SU-DHL-6 (cell line): ENCODE measurements around the gene TCP11L1.

Experiments
- H2AFZ ChIP-seq: fragments of 200-600 bp; sonication (generic); 2 replicates; pipeline ENCODE4 v1.6.1; 2014; ENCODE audit warnings: low read depth, mild to moderate bottlenecking, moderate library complexity, mixed read lengths, antibody characterized with exemption, low read length; ENCODE audit not compliant: severe bottlenecking
- H3F3A ChIP-seq: fragments of 200-600 bp; shearing (Covaris generic); 2 replicates; pipeline ENCODE4 v1.6.0; 2016; ENCODE audit warnings: antibody characterized with exemption, mild to moderate bottlenecking; ENCODE audit not compliant: insufficient read depth
- H3K27ac ChIP-seq: fragments of 200-600 bp; sonication (generic); 2 replicates; pipeline ENCODE4 v1.5.1; 2016; ENCODE audit warnings: low read depth, mild to moderate bottlenecking, low read length, moderate library complexity, mixed read lengths
- H3K27me3 ChIP-seq: fragments of 200-600 bp; sonication (generic), shearing (Covaris generic); 2 replicates; pipeline ENCODE4 v1.6.0; 2014; ENCODE audit warnings: mild to moderate bottlenecking, low read length
- H3K36me3 ChIP-seq: fragments of 200-600 bp; sonication (generic); 2 replicates; pipeline ENCODE4 v1.6.1; 2014; ENCODE audit warnings: mild to moderate bottlenecking, low read length, mixed read lengths
- H3K4me2 ChIP-seq: fragments of 300-600, 200-600 bp; shearing (Covaris generic), sonication (generic); 2 replicates; pipeline ENCODE4 v1.6.0; 2014; ENCODE audit warnings: low read length, low read depth, mild to moderate bottlenecking; ENCODE audit not compliant: poor library complexity, severe bottlenecking
- H3K4me3 ChIP-seq: fragments of 200-600 bp; sonication (generic); 2 replicates; pipeline ENCODE4 v1.5.1; 2014; ENCODE audit warnings: antibody characterized with exemption, low read length, mild to moderate bottlenecking, mixed read lengths; ENCODE audit not compliant: insufficient read depth, poor library complexity, severe bottlenecking
- H3K79me2 ChIP-seq: fragments of 200-600 bp; sonication (generic); 2 replicates; pipeline ENCODE4 v1.6.1; 2014; ENCODE audit warnings: mild to moderate bottlenecking, low read length, moderate library complexity; ENCODE audit not compliant: insufficient read depth
- H3K9ac ChIP-seq: fragments of 200-600 bp; sonication (generic); 2 replicates; pipeline ENCODE4 v1.7.0; 2014; ENCODE audit warnings: mild to moderate bottlenecking, low read length
- H3K9me2 ChIP-seq: fragments of 200-600 bp; sonication (generic); replicated peaks from 2 replicates; pipeline ENCODE4 v1.6.1; 2014; ENCODE audit warnings: low read length; ENCODE audit not compliant: insufficient read depth
- H3K9me3 ChIP-seq: fragments of 200-600 bp; sonication (generic); 2 replicates; pipeline ENCODE4 v1.6.1; 2014; ENCODE audit warnings: low read length, mixed read lengths; ENCODE audit not compliant: insufficient read depth
- H4K20me1 ChIP-seq: fragments of 200-600 bp; sonication (generic); 2 replicates; pipeline ENCODE4 v1.6.1; 2014; ENCODE audit warnings: low read depth, mild to moderate bottlenecking, antibody characterized with exemption, low read length, moderate library complexity, mixed read lengths
- EZH2phosphoT487 ChIP-seq: fragments of 200-600 bp; sonication (generic), shearing (Covaris generic); conservative IDR thresholded peaks from 2 replicates; pipeline ENCODE4 v1.6.1; 2018; ENCODE audit warnings: mild to moderate bottlenecking, antibody characterized with exemption, low read length, moderate library complexity, mixed read lengths
- TF ChIP-seq, protein P1 (sequence below): fragments of 200-600 bp; sonication (generic); IDR thresholded peaks from one replicate; pipeline ENCODE4 v1.5.1; 2017; ENCODE audit warnings: antibody characterized with exemption, mild to moderate bottlenecking, low read length, moderate library complexity; ENCODE audit not compliant: insufficient read depth, poor library complexity, severe bottlenecking

TCP11L1 gene

DNA sequence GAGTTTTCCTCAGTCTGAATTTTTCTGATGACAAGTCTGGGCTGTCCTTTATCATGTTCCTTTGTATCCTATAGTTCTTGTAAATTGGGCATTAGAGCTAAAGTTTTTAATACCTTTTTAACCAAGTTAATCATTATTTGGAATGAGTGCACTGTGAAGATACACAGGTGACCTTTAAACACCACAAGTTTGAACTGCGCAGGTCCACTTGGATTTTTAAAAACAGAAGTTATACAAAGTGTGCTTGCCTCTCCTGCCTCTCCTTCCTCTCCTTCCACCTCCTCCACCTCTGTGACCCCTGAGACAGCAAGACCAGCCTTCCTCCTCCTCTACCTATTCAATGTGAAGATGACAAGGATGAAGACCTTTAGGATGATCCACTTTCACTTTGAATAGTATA, 4.4 kb upstream of the TCP11L1 start:
- H3K79me2 ChIP-seq = no peaks in the 10 kb centered on the region
- no peak overlapping the region for H3K4me2 ChIP-seq
- H3K9me3 ChIP-seq = no peaks in the 10 kb centered on the region
- no peak overlapping the region for H2AFZ ChIP-seq
- H3K4me3 ChIP-seq = no peak overlapping the region
- no peaks in the 10 kb centered on the region for H3K27me3 ChIP-seq
- H4K20me1 ChIP-seq = no peaks in the 10 kb centered on the region
- H3K36me3 ChIP-seq = no peaks in the 10 kb centered on the region
- no peak for TF ChIP-seq EZH2phosphoT487
- TF ChIP-seq, protein P1, sequence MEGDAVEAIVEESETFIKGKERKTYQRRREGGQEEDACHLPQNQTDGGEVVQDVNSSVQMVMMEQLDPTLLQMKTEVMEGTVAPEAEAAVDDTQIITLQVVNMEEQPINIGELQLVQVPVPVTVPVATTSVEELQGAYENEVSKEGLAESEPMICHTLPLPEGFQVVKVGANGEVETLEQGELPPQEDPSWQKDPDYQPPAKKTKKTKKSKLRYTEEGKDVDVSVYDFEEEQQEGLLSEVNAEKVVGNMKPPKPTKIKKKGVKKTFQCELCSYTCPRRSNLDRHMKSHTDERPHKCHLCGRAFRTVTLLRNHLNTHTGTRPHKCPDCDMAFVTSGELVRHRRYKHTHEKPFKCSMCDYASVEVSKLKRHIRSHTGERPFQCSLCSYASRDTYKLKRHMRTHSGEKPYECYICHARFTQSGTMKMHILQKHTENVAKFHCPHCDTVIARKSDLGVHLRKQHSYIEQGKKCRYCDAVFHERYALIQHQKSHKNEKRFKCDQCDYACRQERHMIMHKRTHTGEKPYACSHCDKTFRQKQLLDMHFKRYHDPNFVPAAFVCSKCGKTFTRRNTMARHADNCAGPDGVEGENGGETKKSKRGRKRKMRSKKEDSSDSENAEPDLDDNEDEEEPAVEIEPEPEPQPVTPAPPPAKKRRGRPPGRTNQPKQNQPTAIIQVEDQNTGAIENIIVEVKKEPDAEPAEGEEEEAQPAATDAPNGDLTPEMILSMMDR = no peak
- no peak overlapping the region for H3K9ac ChIP-seq
- no peak overlapping the region for H3K27ac ChIP-seq
- H3F3A ChIP-seq = peaks cover under 1% of the 10 kb centered on the region; the same call in 1 of the 2 replicates
- no peaks in the 10 kb centered on the region for H3K9me2 ChIP-seq

DNA sequence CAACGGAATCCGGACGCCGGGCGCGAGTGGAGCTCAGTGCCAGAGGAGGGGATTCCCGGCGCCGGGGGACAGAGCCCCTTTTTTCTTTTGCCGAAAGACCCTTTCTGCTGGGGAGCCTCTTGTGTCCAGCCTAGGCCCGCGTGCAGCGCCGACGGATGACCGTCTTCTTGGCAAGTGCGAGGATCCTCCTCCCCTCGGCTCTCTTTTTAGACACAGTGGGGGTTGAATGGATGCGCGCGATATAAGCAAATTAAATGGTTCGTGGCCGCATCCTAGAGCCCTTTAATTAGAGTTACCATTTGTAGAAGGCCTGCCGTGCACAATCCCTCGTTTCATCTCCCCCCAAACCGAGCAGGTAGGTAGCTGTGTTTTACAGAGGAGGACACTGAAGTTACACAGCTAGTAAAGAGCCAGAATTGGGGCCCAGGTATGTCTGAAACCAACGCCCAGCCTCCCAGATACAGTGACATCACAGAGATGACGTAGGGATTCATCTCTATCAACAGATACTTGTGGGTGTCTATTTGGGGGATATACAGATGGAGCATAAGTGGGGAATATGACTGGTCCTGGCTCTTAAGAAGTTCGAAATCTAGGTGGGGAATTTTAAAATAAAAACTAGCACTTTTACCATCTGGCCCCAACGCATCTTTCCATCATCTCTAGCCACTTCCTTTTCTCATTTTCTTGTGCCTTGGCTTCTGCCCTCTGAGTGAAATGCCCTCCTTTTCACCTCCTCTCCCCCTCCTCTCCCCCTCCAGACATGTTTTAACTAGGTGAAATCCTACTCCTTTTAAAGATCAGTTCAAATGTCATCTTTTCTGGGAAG, 875 bp downstream of the TCP11L1 start:
- peak overlapping the region; percentile 75 for H3K4me3 ChIP-seq
- H4K20me1 ChIP-seq = no peaks in the 10 kb centered on the region
- peak overlapping the region; percentile 91 for H2AFZ ChIP-seq
- no peaks in the 10 kb centered on the region for H3K27me3 ChIP-seq
- peak overlapping the region; percentile 87 for H3K9ac ChIP-seq
- no peaks in the 10 kb centered on the region for H3K9me2 ChIP-seq
- H3K79me2 ChIP-seq = no peaks in the 10 kb centered on the region
- H3K4me2 ChIP-seq = peak overlapping the region; percentile 67
- H3K27ac ChIP-seq = peak overlapping the region; percentile 77
- peaks cover 13% of the 10 kb centered on the region for H3F3A ChIP-seq
- no peaks in the 10 kb centered on the region for H3K36me3 ChIP-seq
- H3K9me3 ChIP-seq = no peaks in the 10 kb centered on the region
- TF ChIP-seq, protein P1 = no peak
- TF ChIP-seq EZH2phosphoT487 = no peak

DNA sequence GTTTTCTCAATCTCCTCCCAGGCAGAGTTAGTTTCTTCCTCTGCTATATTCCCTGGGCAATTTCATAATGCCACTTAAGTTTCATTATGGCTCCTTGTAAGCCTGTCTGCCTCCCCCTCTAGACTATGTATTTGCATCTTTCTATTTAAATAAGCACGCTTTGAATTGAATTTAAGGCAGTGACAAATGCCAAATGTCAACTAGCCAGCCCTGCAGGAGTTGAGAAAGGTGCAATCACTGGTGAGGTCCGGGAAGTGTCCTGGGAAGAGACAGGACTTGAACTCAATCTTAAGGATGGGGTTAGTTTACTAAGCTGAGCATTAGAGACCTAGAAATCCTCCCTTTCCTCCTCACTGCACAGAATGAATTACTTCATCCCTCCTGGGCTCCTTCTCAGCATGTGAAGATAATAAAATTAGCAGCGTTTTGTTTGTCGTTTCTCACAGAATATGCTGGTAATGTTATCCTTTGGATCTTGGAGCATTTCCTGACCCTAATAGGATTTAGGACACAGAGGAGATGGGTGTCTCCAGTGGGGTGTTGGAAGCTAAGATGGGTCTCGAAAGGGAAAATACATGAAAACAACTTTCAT, 1.6 kb downstream of the TCP11L1 start:
- Histone ChIP-seq H3K9me3 (no peaks in the 10 kb centered on the region), H3K36me3 (no peaks in the 10 kb centered on the region), H3K9me2 (no peaks in the 10 kb centered on the region), H3K27ac (peak overlapping the region; percentile 77), H3K27me3 (no peaks in the 10 kb centered on the region), H3K79me2 (no peaks in the 10 kb centered on the region), H3K9ac (0 out of 2 replicates have a peak overlapping the region, but pooled peaks have one; percentile 87), H3F3A (peaks cover 13% of the 10 kb centered on the region), H3K4me2 (peak overlapping the region; percentile 67), H2AFZ (no peak overlapping the region), H4K20me1 (no peaks in the 10 kb centered on the region), H3K4me3 (no peak overlapping the region)
- TF ChIP-seq, protein P1 = no peak
- TF ChIP-seq EZH2phosphoT487 = no peak
